Bladder microvascular endothelial cell (primary cell): ENCODE data around the gene KITLG. TPM values are rescaled to one million over a fixed set of nuclear protein-coding genes. Genes with fewer than 3 reads are reported as not detected.

Experiments used
- total RNA-seq: library from RNA; depleted of rRNA; stranded (reverse); fragments of >200 nt; gene quantifications from 2 replicates; pipeline ENCODE4 v1.2.3, GENCODE V29; 2014

The KITLG gene
- 18.6 and 25.7 TPM in 2 replicates for total RNA-seq

GRCh38 chr12:88580051-88580871 lies at the start of gene KITLG:
KITLG (minus strand) TSS chr12:88580471; CDS start chr12:88580278, 193 bp downstream.

